Uterus (tissue), 4 donors: ENCODE data around the gene IL1RL1. TPM values are rescaled to one million over a fixed set of nuclear protein-coding genes. Genes with fewer than 3 reads are reported as not detected.

Source experiments
- DNase-seq, 2 donors: peaks; one replicate each; pipeline ENCODE4 v3.0.0-alpha.2; 2019 to 2020
- H3K27ac ChIP-seq, 2 donors: fragments of 200-600 bp; sonication (generic); 1 replicate in 1 of 2; 2 replicates in 1 of 2; pipeline ENCODE4 v1.5.1; 2016 to 2018
- H3K27me3 ChIP-seq, 2 donors: fragments of 200-600 bp; sonication (generic); one replicate each; pipeline ENCODE4 v1.5.1; 2018 to 2019; ENCODE audit warnings: control low read depth in 1 of 2
- H3K36me3 ChIP-seq, 2 donors: fragments of 200-600 bp; sonication (generic); one replicate each; pipeline ENCODE4 v1.5.1; 2019; ENCODE audit warnings: control low read depth in 1 of 2
- H3K4me1 ChIP-seq, 2 donors: fragments of 200-600 bp; sonication (generic); one replicate each; pipeline ENCODE4 v1.5.1; 2018 to 2019; ENCODE audit warnings: control low read depth in 1 of 2
- H3K4me3 ChIP-seq, 2 donors: fragments of 200-600 bp; sonication (generic); 1 replicate in 1 of 2; 2 replicates in 1 of 2; pipeline ENCODE4 v1.5.1; 2018 to 2019; ENCODE audit warnings: mild to moderate bottlenecking in 1 of 2
- H3K9me3 ChIP-seq, 2 donors: fragments of 200-600 bp; sonication (generic); one replicate each; pipeline ENCODE4 v1.5.1; 2019; ENCODE audit warnings: control low read depth in 1 of 2
- CTCF ChIP-seq, 4 experiments: fragments of 200-600 bp in 2 of 4; fragments of 450-650 bp in 2 of 4; sonication (generic) in 2 of 4; IDR thresholded peaks; one replicate each; pipeline ENCODE4 v1.5.1; 2016 to 2019; ENCODE audit warnings: antibody characterized with exemption in 4 of 4, mild to moderate bottlenecking in 2 of 4, moderate library complexity in 1 of 4
- POLR2A ChIP-seq, 2 donors: fragments of 450-650 bp; IDR thresholded peaks; one replicate each; pipeline ENCODE4 v1.6.1; 2016; ENCODE audit warnings: antibody characterized with exemption in 2 of 2, mild to moderate bottlenecking in 1 of 2, moderate library complexity in 1 of 2
- intact Hi-C: fragments of 100-400 bp; cut with DNase I; formaldehyde crosslinking; loops from one replicate; pipeline ENCODE4 v1.15.1; 2023; ENCODE audit warnings: low total_unique reads
- total RNA-seq, 4 donors: library from RNA; depleted of rRNA in 3 of 4; stranded (reverse); fragments of >200 nt in 3 of 4; gene quantifications; one replicate each; pipeline versions ENCODE4 v1.1.0 to v1.2.4, GENCODE V29; 2014 to 2023
- donor health status: DM: yes; HTN: yes; CAD: no.

The IL1RL1 gene
- total RNA-seq, 4 donors from 2014 or later, result 1.7 to 12.3 (median 6.8) TPM

- no peak overlapping the region for H3K4me3 ChIP-seq
- intact Hi-C loops, result no loop called here
- no peak for DNase-seq
- H3K4me1 ChIP-seq, result no peaks in the 10 kb centered on the region
- H3K27me3 ChIP-seq, result no peaks in the 10 kb centered on the region
- no peaks in the 10 kb centered on the region for H3K36me3 ChIP-seq
- peaks cover 0 to 10% of the 10 kb centered on the region in 2 donors for H3K9me3 ChIP-seq
- H3K27ac ChIP-seq, result no peak overlapping the region
- TF ChIP-seq POLR2A (IDR thresholded peaks at IDR 0.05) (no peak), CTCF (IDR thresholded peaks at IDR 0.05) (no peak)
Measured at GRCh38 chr2:102387763-102388546, 76.6 kb downstream of the IL1RL1 start.

- Histone ChIP-seq H3K9me3 (no peaks in the 10 kb centered on the region), H3K27me3 (no peaks in the 10 kb centered on the region), H3K36me3 (no peaks in the 10 kb centered on the region), H3K4me3 (no peak overlapping the region), H3K4me1 (no peaks in the 10 kb centered on the region), H3K27ac (no peak overlapping the region)
- intact Hi-C loops, result no loop called here
- TF ChIP-seq CTCF (IDR thresholded peaks at IDR 0.05) (no peak), POLR2A (IDR thresholded peaks at IDR 0.05) (no peak)
- no peak for DNase-seq
Measured at GRCh38 chr2:102391565-102391964, 80.2 kb downstream of the IL1RL1 start.

DNA sequence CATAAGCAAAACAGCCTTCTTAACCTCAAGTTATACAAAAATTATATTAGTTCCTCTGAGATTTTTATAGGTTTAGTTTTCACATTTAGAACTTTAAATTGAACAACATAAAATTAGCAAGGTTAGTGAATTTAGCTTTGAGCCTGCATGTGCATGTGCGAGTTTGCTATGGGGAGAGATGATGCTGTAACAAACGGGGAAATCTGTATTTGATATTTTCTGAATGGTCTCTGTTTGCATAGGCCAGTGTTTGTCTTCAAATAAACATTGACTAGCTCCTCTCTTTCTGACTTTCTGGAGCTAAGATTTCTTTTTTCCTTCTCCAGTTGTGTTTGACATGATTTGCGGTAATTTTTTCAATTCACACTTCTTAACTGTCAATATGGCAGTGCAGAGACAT, 80.7 kb downstream of the IL1RL1 start:
- Histone ChIP-seq H3K27me3 (no peaks in the 10 kb centered on the region), H3K36me3 (no peaks in the 10 kb centered on the region), H3K4me3 (no peak overlapping the region), H3K4me1 (no peaks in the 10 kb centered on the region), H3K9me3 (no peaks in the 10 kb centered on the region), H3K27ac (no peak overlapping the region)
- intact Hi-C loops, result no loop called here
- TF ChIP-seq POLR2A (IDR thresholded peaks at IDR 0.05) (no peak), CTCF (IDR thresholded peaks at IDR 0.05) (no peak)
- no peak for DNase-seq

DNA sequence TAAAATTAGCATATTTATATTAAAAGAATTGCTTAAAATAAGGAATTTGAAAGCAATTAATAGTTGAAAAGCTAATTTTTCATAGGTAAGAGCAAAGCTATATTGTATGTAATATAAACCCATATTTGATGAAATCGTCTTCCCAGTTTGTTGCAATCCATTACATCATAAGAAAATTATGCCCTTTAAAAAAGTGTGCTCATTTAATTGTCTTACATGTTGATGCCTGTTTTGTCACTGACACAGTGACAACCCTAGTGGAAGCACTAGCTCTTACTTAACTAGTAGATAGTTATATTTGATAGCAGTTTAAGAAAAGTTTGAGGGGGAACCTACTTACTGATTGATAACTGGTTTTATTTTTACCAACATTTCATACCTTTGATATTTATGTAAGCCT, 81.6 kb downstream of the IL1RL1 start:
- TF ChIP-seq CTCF (IDR thresholded peaks at IDR 0.05), result no peak
- TF ChIP-seq POLR2A (IDR thresholded peaks at IDR 0.05), result no peak
- DNase-seq, result no peak
- intact Hi-C loops, result no loop called here
- H3K36me3 ChIP-seq, result no peaks in the 10 kb centered on the region
- no peaks in the 10 kb centered on the region for H3K9me3 ChIP-seq
- no peak overlapping the region for H3K4me3 ChIP-seq
- H3K27me3 ChIP-seq, result no peaks in the 10 kb centered on the region
- no peak overlapping the region for H3K27ac ChIP-seq
- H3K4me1 ChIP-seq, result no peaks in the 10 kb centered on the region

- intact Hi-C loops, result no loop called here
Measured at GRCh38 chr2:102396012-102396411, 84.6 kb downstream of the IL1RL1 start.

More at GRCh38 chr2:102396012-102396411, 84.6 kb downstream of the IL1RL1 start:
- no peaks in the 10 kb centered on the region for H3K9me3 ChIP-seq
- no peaks in the 10 kb centered on the region for H3K4me1 ChIP-seq
- no peak overlapping the region for H3K4me3 ChIP-seq
- TF ChIP-seq CTCF (IDR thresholded peaks at IDR 0.05) (no peak), POLR2A (IDR thresholded peaks at IDR 0.05) (no peak)
- H3K27ac ChIP-seq, result no peak overlapping the region
- H3K27me3 ChIP-seq, result no peaks in the 10 kb centered on the region
- no peak for DNase-seq
- no peaks in the 10 kb centered on the region for H3K36me3 ChIP-seq
